CD4-positive, alpha-beta T cell treated with Interleukin-4 for 4 hours (primary cell): Measurements from ENCODE around the gene ZNF443.
"Not testable (repeated sequence)": the region's sequence is repeated elsewhere in the genome, so short reads cannot be mapped to it uniquely, and the experiment has no call there.

Experiments used
- DNase-seq: peaks from one replicate; pipeline ENCODE4 v3.0.0-alpha.2; 2020

The ZNF443 gene

GRCh38 chr19:12440541-12441316, at the start of gene ZNF443:
ZNF443 (minus strand) TSS chr19:12441021; CDS start chr19:12440914, 107 bp downstream.
- peak; percentile 99 for DNase-seq

- DNase-seq: not testable (repeated sequence)
Observed at GRCh38 chr19:12486265-12486783, 45.5 kb upstream of the ZNF443 start.

- DNase-seq: no peak
Observed at GRCh38 chr19:12485571-12485970, 44.8 kb upstream of the ZNF443 start.

GRCh38 chr19:12485052-12485416, 44.2 kb upstream of the ZNF443 start:
- DNase-seq: no peak

GRCh38 chr19:12484371-12485051, 43.7 kb upstream of the ZNF443 start, which contains the start of gene ZNF709:
ZNF709 (minus strand) TSS chr19:12484816; CDS start chr19:12484657, 159 bp downstream.
- DNase-seq: peak; percentile 88

- DNase-seq: no peak
Observed at GRCh38 chr19:12484011-12484370, 43.2 kb upstream of the ZNF443 start.

GRCh38 chr19:12482509-12482886, 41.7 kb upstream of the ZNF443 start:
- no peak for DNase-seq

GRCh38 chr19:12481781-12482508, 41.1 kb upstream of the ZNF443 start:
- no peak for DNase-seq

- DNase-seq: no peak
Observed at GRCh38 chr19:12478234-12478941, 37.6 kb upstream of the ZNF443 start.

GRCh38 chr19:12467651-12468050, 26.8 kb upstream of the ZNF443 start:
- not testable (repeated sequence) for DNase-seq

GRCh38 chr19:12465211-12465610, 24.4 kb upstream of the ZNF443 start:
- no peak for DNase-seq

GRCh38 chr19:12464769-12465168, 23.9 kb upstream of the ZNF443 start:
- DNase-seq: no peak

GRCh38 chr19:12464139-12464538, 23.3 kb upstream of the ZNF443 start:
- DNase-seq: not testable (repeated sequence)

GRCh38 chr19:12453495-12453894, 12.7 kb upstream of the ZNF443 start:
- no peak for DNase-seq

GRCh38 chr19:12450844-12451243, 10.0 kb upstream of the ZNF443 start:
- DNase-seq: no peak

GRCh38 chr19:12448808-12449207, 8.0 kb upstream of the ZNF443 start:
- DNase-seq: no peak

- DNase-seq: peak; percentile 42
Observed at GRCh38 chr19:12439686-12440540, 908 bp downstream of the ZNF443 start.

- DNase-seq: not testable (repeated sequence)
Observed at GRCh38 chr19:12430726-12431299, 10.0 kb downstream of the ZNF443 start.

- DNase-seq: no peak
Observed at GRCh38 chr19:12425888-12426274, 14.9 kb downstream of the ZNF443 start.

GRCh38 chr19:12425236-12425887, 15.5 kb downstream of the ZNF443 start:
- DNase-seq: no peak

- DNase-seq: not testable (repeated sequence)
Observed at GRCh38 chr19:12417273-12417672, 23.5 kb downstream of the ZNF443 start.
